Measurements from ENCODE around the gene CRYBA2.
A peak's percentile ranks its signal among the peaks of the same experiment; 100 is the strongest.

DNA sequence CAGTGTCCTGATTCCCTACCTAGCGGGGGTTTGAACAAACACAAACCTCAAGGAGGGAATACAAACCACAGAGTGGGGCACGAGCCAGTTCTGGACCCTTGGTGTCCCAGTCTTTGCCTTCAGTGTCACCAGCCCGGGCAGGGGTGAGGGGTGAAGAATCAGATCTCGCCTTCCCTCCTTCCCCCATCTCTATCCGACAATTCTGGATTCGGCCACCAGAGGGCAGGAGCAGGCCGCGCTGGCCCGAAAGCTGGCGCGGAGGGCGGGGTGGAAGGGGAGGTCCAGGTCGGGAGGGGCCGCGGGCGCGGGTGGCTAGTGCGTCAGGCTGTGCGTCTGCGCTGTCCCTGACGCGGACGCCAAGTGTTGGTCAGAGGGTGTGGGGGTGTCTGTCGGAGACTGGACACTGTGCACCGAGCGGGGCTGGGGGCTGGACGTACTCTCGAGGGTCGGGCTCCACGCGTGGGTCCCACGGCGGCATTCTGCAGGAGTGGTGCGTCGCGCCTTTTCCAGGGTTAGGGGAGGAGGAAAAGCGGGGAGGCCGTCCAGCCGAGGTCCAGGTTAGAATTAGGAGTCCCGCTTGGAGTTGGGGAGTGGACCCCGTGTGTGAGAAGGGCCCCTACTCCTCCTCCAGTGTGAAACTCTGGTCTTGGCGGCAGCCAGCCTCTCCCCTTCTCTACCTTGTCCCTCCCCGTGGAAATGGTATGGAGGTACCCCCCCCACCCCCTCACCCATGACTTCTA, 2.9 kb upstream of the CRYBA2 start:
- TF ChIP-seq, protein P1, sequence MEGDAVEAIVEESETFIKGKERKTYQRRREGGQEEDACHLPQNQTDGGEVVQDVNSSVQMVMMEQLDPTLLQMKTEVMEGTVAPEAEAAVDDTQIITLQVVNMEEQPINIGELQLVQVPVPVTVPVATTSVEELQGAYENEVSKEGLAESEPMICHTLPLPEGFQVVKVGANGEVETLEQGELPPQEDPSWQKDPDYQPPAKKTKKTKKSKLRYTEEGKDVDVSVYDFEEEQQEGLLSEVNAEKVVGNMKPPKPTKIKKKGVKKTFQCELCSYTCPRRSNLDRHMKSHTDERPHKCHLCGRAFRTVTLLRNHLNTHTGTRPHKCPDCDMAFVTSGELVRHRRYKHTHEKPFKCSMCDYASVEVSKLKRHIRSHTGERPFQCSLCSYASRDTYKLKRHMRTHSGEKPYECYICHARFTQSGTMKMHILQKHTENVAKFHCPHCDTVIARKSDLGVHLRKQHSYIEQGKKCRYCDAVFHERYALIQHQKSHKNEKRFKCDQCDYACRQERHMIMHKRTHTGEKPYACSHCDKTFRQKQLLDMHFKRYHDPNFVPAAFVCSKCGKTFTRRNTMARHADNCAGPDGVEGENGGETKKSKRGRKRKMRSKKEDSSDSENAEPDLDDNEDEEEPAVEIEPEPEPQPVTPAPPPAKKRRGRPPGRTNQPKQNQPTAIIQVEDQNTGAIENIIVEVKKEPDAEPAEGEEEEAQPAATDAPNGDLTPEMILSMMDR (IDR thresholded peaks at IDR 0.05): peak; percentile 90 to 97 (median 91)
- TF ChIP-seq POLR2A (IDR thresholded peaks at IDR 0.05): peak; percentile 69
